HepG2 (cell line): ENCODE measurements around the gene CSMD2. TPM values are rescaled to one million over a fixed set of nuclear protein-coding genes. Genes with fewer than 3 reads are reported as not detected.

Source experiments
- ATAC-seq: fragments of 200-7000 bp; cut with Tn5 transposase; 3 replicates; pipeline ENCODE4 v1.9.1; 2020; ENCODE audit warnings: mild to moderate bottlenecking, moderate library complexity
- BruUV-seq: library from RNA; stranded (reverse); fragments of 400-500 nt; replicated peaks from 2 replicates; lab custom pipeline; 2021; lab: Mats Ljungman, UMichigan
- CTCF ChIA-PET: fragments of 300-600 bp; formaldehyde crosslinking; extraction: SDS; loops from one replicate; lab custom pipeline; 2021; ENCODE audit warnings: low total read pairs, inconsistent platforms, low intra/inter-chr PET ratio; lab: Yijun Ruan, JAX
- POLR2A ChIA-PET: fragments of 350-600 bp; sonication (Branson Sonifier 250); formaldehyde crosslinking; loops from one replicate; lab custom pipeline; 2020; ENCODE audit warnings: antibody characterized with exemption, inconsistent platforms; lab: Yijun Ruan, JAX
- DNase-seq: peaks from one replicate; pipeline ENCODE4 v3.0.0-alpha.2; 2015; ENCODE audit warnings: low spot score
- FAIRE-seq: peaks from 3 replicates; lab custom pipeline; 2011; peaks lifted over from hg19 to GRCh38; lab: Jason Lieb, UNC
- H2AFZ ChIP-seq: one replicate; pipeline ENCODE4 v1.6.1; 2011; ENCODE audit warnings: low read length, inconsistent platforms
- H3K27ac ChIP-seq: fragments of 300-600 bp; 3 replicates; pipeline ENCODE4 v1.8.0; 2011; ENCODE audit warnings: mixed run types, mild to moderate bottlenecking, mixed read lengths, low read length, inconsistent platforms; ENCODE audit not compliant: insufficient read depth; ENCODE audit errors: extremely low read length
- H3K27me3 ChIP-seq, 2 experiments: fragments of 200-600 bp in 1 of 2; 2 replicates in 1 of 2; 3 replicates in 1 of 2; pipeline versions ENCODE4 v1.6.0 to v1.8.0; 2011; ENCODE audit warnings: low read length in 2 of 2, mild to moderate bottlenecking in 2 of 2, moderate library complexity in 2 of 2, inconsistent platforms in 1 of 2; ENCODE audit not compliant: insufficient read depth in 2 of 2, control insufficient read depth in 1 of 2
- H3K36me3 ChIP-seq, 2 experiments: fragments of 200-600 bp in 1 of 2; replicated peaks in 1 of 2; 2 replicates in 1 of 2; 3 replicates in 1 of 2; pipeline versions ENCODE4 v1.5.1 to v1.8.0; 2011; ENCODE audit warnings: low read length in 2 of 2, inconsistent platforms in 1 of 2; ENCODE audit not compliant: insufficient read depth in 2 of 2, control insufficient read depth in 1 of 2
- H3K4me1 ChIP-seq: 2 replicates; pipeline ENCODE4 v1.5.1; 2012; ENCODE audit warnings: low read length, inconsistent platforms; ENCODE audit not compliant: insufficient read depth
- H3K4me2 ChIP-seq: 2 replicates; pipeline ENCODE4 v1.6.0; 2011; ENCODE audit warnings: low read depth, low read length, inconsistent platforms
- H3K4me3 ChIP-seq, 3 experiments: fragments of 200-600 bp in 1 of 3; sonication (generic), shearing (Covaris generic) in 1 of 3; replicated peaks in 1 of 3; 2 replicates each; pipeline ENCODE4 v1.5.1; 2011 to 2016; ENCODE audit warnings: low read length in 3 of 3, inconsistent platforms in 2 of 3, low read depth in 2 of 3, mild to moderate bottlenecking in 2 of 3, control low read depth in 1 of 3, mixed read lengths in 1 of 3; ENCODE audit not compliant: insufficient read depth in 1 of 3
- H3K79me2 ChIP-seq: one replicate; pipeline ENCODE4 v1.6.1; 2011; ENCODE audit warnings: low read length, inconsistent platforms; ENCODE audit not compliant: insufficient read depth
- H3K9ac ChIP-seq: 2 replicates; pipeline ENCODE4 v1.6.0; 2011; ENCODE audit warnings: mild to moderate bottlenecking, low read depth, low read length, inconsistent platforms; ENCODE audit not compliant: insufficient read depth
- H3K9me3 ChIP-seq: 2 replicates; pipeline ENCODE4 v1.5.1; 2012; ENCODE audit warnings: mild to moderate bottlenecking, low read length
- H4K20me1 ChIP-seq: 2 replicates; pipeline ENCODE4 v1.6.0; 2011; ENCODE audit warnings: inconsistent platforms, mild to moderate bottlenecking, low read length, moderate library complexity; ENCODE audit not compliant: insufficient read depth
- CENPX ChIP-seq: sonication (generic); formaldehyde crosslinking; IDR thresholded peaks from 2 replicates; pipeline ENCODE4 v1.9.0; 2021; ENCODE audit warnings: mild to moderate bottlenecking, missing genetic modification reagents, moderate library complexity
- GMEB1 ChIP-seq: sonication (generic); formaldehyde crosslinking; IDR thresholded peaks from 2 replicates; pipeline ENCODE4 v1.5.1; 2020; ENCODE audit warnings: missing genetic modification reagents, mild to moderate bottlenecking, borderline replicate concordance
- HHEX ChIP-seq: IDR thresholded peaks from 2 replicates; pipeline ENCODE4 v1.6.1; 2016; ENCODE audit warnings: control low read depth
- MAFK ChIP-seq, 2 experiments: IDR thresholded peaks in 1 of 2; conservative IDR thresholded peaks in 1 of 2; 2 replicates each; pipeline ENCODE4 v1.6.1; 2011; ENCODE audit warnings: improper control_type of control experiment in 2 of 2, low read length in 2 of 2
- MEF2D ChIP-seq: sonication (generic); formaldehyde crosslinking; IDR thresholded peaks from 2 replicates; pipeline ENCODE4 v1.5.1; 2020; ENCODE audit warnings: mild to moderate bottlenecking, missing genetic modification reagents
- MXD3 ChIP-seq: IDR thresholded peaks from 2 replicates; pipeline ENCODE4 v1.6.1; 2016; ENCODE audit warnings: mild to moderate bottlenecking, missing biosample characterization, missing genetic modification reagents
- RXRB ChIP-seq: IDR thresholded peaks from 2 replicates; pipeline ENCODE4 v1.6.1; 2016; ENCODE audit warnings: borderline replicate concordance, missing genetic modification reagents, missing compliant biosample characterization
- SMAD3 ChIP-seq: sonication (generic); formaldehyde crosslinking; IDR thresholded peaks from 2 replicates; pipeline ENCODE4 v1.4.0; 2020; ENCODE audit warnings: missing genetic modification reagents
- SMC3 ChIP-seq: IDR thresholded peaks from 2 replicates; pipeline ENCODE4 v1.6.1; 2011; ENCODE audit warnings: low read length, improper control_type of control experiment
- ZBTB46 ChIP-seq: sonication (generic); formaldehyde crosslinking; IDR thresholded peaks from 2 replicates; pipeline ENCODE4 v1.4.0; 2020; ENCODE audit warnings: mild to moderate bottlenecking, missing genetic modification reagents, borderline replicate concordance
- ZBTB8A ChIP-seq: sonication (generic); formaldehyde crosslinking; IDR thresholded peaks from 2 replicates; pipeline ENCODE4 v1.4.0; 2020; ENCODE audit warnings: mild to moderate bottlenecking, low read depth, missing genetic modification reagents, borderline replicate concordance
- ZFAT ChIP-seq: sonication (generic); formaldehyde crosslinking; conservative IDR thresholded peaks from 2 replicates; pipeline ENCODE4 v1.8.1; 2023; ENCODE audit warnings: missing genetic modification reagents, inconsistent platforms
- WGBS: methylation state at CpG from one replicate; pipeline ENCODE4 v1.1.6; 2017; ENCODE audit warnings: low lambda C conversion rate; 5-methylcytosine and 5-hydroxymethylcytosine counted together
- in situ Hi-C: cut with HindIII; loops from 2 replicates; pipeline ENCODE4 v1.10.0; 2017; ENCODE audit warnings: low pct_unique_long_range_greater_than_20kb; ENCODE audit not compliant: extremely low pct_ligation_motif_present
- intact Hi-C: fragments of 100-400 bp; cut with micrococcal nuclease; formaldehyde crosslinking; loops from one replicate; pipeline ENCODE4 v1.10.0; 2022; ENCODE audit not compliant: unreplicated experiment
- polyA plus RNA-seq, 8 experiments: library from polyadenylated mRNA; depleted of rRNA in 3 of 8; stranded (reverse) in 7 of 8; unstranded in 1 of 8; fragments of >200 nt; fragmentation: Illumina TruSeq in 4 of 8; extraction: Trizol in 4 of 8; gene quantifications; 2 replicates each; pipeline versions ENCODE4 v1.2.1 to v1.2.3, GENCODE V29; 2011 to 2016; ENCODE audit warnings: low read depth in 4 of 8, missing spikeins in 1 of 8, mixed read lengths in 1 of 8; ENCODE audit not compliant: insufficient read depth in 1 of 8
- total RNA-seq, 5 experiments: library from RNA; depleted of rRNA; stranded (reverse); fragments of >200 nt; fragmentation: Illumina TruSeq; extraction: Trizol; gene quantifications; 2 replicates each; pipeline ENCODE4 v1.2.3, GENCODE V29; 2016; ENCODE audit warnings: low read depth in 1 of 5

CSMD2 gene
- total and polyA plus RNA-seq, 2 of the 13 experiments (the other 11 are each of a cell fraction or from before 2014, with no cell fraction given), result not detected

- Histone ChIP-seq H3K27ac (no peak overlapping the region), H3K9ac (no peak overlapping the region), H3K36me3 (no peaks in the 10 kb centered on the region), H3K4me1 (no peaks in the 10 kb centered on the region), H3K79me2 (no peaks in the 10 kb centered on the region), H3K4me3 (no peak overlapping the region), H4K20me1 (no peaks in the 10 kb centered on the region), H3K4me2 (no peak overlapping the region), H2AFZ (no peak overlapping the region), H3K9me3 (no peaks in the 10 kb centered on the region), H3K27me3 (peaks cover 0 to 3% of the 10 kb centered on the region in 2 experiments; a peak in 1 of 5 replicates)
- TF ChIP-seq ZFAT (no peak), RXRB (no peak), SMC3 (no peak), HHEX (CRISPR knock-in tag) (no peak), SMAD3 (CRISPR knock-in tag) (no peak), ZBTB8A (CRISPR knock-in tag) (no peak), CENPX (CRISPR knock-in tag) (no peak), MEF2D (CRISPR knock-in tag) (no peak), MXD3 (CRISPR knock-in tag) (no peak), MAFK (conservative IDR thresholded peaks at IDR 0.05 in 1 of 2, IDR thresholded peaks at IDR 0.05 in 1 of 2; ENCODE audit: low read length in 2 of 2) (no peak), ZBTB46 (CRISPR knock-in tag) (no peak), GMEB1 (CRISPR knock-in tag) (no peak)
- intact Hi-C loops (no loop called here), in situ Hi-C loops (no loop called here)
- ATAC-seq (no peak), FAIRE-seq (no peak), DNase-seq (no peak)
- ChIA-PET POLR2A (no interaction called here), CTCF (no interaction called here)
- WGBS, result 25% methylated on average over 2 of the region's 3 CpGs
- no TSS peak for BruUV-seq
These were observed 347.0 kb downstream of the CSMD2 start for GRCh38 chr1:33818071-33818470.
